Measurements from ENCODE around the gene GALR2.

GALR2 gene, protein sequence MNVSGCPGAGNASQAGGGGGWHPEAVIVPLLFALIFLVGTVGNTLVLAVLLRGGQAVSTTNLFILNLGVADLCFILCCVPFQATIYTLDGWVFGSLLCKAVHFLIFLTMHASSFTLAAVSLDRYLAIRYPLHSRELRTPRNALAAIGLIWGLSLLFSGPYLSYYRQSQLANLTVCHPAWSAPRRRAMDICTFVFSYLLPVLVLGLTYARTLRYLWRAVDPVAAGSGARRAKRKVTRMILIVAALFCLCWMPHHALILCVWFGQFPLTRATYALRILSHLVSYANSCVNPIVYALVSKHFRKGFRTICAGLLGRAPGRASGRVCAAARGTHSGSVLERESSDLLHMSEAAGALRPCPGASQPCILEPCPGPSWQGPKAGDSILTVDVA

DNA sequence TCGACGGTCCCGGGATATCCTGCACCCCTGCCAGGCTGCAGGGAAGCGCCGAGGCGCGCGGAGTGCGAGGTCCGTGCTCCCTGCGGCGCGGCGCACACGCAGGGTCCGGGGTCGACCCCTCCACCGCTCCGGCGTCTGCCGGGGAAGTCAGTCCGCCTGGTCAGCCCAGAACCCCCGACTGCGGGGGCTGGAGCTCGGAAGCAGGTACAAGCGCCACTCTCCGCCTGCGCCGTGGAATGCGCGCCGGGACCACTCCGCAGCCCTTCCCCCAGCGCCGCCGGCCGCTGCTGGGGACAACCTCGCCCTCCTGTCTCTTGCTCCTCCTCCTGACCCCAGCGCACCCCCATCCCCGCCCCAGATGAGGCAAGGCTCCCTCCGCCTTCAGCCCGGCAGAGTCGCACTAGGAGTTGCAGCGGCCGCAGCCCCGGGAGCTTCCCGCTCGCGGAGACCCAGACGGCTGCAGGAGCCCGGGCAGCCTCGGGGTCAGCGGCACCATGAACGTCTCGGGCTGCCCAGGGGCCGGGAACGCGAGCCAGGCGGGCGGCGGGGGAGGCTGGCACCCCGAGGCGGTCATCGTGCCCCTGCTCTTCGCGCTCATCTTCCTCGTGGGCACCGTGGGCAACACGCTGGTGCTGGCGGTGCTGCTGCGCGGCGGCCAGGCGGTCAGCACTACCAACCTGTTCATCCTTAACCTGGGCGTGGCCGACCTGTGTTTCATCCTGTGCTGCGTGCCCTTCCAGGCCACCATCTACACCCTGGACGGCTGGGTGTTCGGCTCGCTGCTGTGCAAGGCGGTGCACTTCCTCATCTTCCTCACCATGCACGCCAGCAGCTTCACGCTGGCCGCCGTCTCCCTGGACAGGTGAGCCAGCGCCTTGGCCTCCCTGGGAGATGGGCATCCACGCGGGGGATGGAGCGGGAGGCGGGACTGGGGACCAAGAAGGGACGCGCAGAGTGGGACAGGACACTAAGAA lies at the start of gene GALR2:
GALR2 (plus strand) TSS at position 392 of the 974 bp plus-strand sequence; CDS start at position 495, 103 bp downstream.
- peak within 1 kb of the TSS; percentile 79 for H3K4me3 Mint-ChIP-seq
- DNase-seq, result peak; percentile 55
- H3K4me1 Mint-ChIP-seq, result peaks cover 64% of the 10 kb centered on the region
- no peak within 1 kb of the TSS for H3K27ac Mint-ChIP-seq
- H3K36me3 Mint-ChIP-seq (ENCODE audit: low read depth), result no peaks in the 10 kb centered on the region
- TF ChIP-seq, protein P1, sequence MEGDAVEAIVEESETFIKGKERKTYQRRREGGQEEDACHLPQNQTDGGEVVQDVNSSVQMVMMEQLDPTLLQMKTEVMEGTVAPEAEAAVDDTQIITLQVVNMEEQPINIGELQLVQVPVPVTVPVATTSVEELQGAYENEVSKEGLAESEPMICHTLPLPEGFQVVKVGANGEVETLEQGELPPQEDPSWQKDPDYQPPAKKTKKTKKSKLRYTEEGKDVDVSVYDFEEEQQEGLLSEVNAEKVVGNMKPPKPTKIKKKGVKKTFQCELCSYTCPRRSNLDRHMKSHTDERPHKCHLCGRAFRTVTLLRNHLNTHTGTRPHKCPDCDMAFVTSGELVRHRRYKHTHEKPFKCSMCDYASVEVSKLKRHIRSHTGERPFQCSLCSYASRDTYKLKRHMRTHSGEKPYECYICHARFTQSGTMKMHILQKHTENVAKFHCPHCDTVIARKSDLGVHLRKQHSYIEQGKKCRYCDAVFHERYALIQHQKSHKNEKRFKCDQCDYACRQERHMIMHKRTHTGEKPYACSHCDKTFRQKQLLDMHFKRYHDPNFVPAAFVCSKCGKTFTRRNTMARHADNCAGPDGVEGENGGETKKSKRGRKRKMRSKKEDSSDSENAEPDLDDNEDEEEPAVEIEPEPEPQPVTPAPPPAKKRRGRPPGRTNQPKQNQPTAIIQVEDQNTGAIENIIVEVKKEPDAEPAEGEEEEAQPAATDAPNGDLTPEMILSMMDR (IDR thresholded peaks at IDR 0.05), result no peak
- H3K9me3 Mint-ChIP-seq, result no peaks in the 10 kb centered on the region
- peaks cover 71% of the 10 kb centered on the region for H3K27me3 Mint-ChIP-seq (ENCODE audit: low read depth, poor library complexity)

DNA sequence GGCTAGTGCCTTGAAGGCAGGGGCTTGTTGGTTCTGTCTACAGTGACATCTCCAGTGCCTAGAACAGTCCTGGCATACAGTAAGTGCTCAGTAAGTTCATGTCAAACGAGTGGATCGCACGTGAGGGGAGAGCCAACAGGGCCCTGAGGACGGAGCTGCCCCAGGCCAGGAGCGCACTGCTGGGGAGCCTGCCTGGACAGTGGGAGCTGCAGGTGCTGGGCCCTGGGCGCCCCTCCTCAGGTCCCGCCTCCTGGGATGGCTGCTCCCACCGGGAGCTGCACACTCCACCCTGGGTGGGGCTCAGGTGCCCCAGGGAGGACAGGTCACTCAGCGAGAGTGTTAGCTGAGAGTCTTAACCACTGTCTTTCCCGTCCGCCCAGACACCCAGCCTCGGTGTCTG lies 49.3 kb upstream of the GALR2 start:
- Mint-ChIP-seq H3K27me3 (ENCODE audit: low read depth, poor library complexity) (peaks cover 9% of the 10 kb centered on the region), H3K4me1 (peaks cover 53% of the 10 kb centered on the region), H3K27ac (no peak overlapping the region), H3K4me3 (no peak overlapping the region), H3K9me3 (no peaks in the 10 kb centered on the region), H3K36me3 (ENCODE audit: low read depth) (no peaks in the 10 kb centered on the region)
- TF ChIP-seq, protein P1 (IDR thresholded peaks at IDR 0.05), result no peak
- no peak for DNase-seq

DNA sequence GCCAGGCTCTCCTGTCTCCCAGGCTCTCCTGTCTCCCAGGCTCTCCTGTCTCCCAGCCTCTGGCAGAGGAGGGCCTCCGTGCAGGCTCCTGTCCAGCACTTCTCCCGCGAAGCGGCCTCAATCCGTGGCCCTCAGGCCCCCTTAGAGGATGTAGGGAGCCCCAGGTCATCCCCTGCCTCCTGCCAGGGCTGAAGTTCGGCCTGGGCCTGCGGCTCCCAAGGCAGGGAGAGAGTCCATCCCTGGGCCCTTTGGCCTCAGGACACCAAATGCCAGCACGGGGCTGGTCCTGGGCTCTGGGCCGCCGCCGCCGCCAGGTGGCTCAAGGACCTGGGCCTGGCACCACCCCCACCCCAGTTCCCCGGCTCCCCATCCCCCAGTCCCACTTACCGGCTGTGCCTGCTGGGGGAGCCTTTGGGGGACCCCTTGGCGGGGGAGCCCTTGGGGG lies 47.8 kb upstream of the GALR2 start:
- no peak overlapping the region for H3K4me3 Mint-ChIP-seq
- no peak overlapping the region for H3K27ac Mint-ChIP-seq
- no peak for DNase-seq
- no peaks in the 10 kb centered on the region for H3K9me3 Mint-ChIP-seq
- peaks cover 9% of the 10 kb centered on the region for H3K27me3 Mint-ChIP-seq (ENCODE audit: low read depth, poor library complexity)
- H3K4me1 Mint-ChIP-seq, result peaks cover 52% of the 10 kb centered on the region
- TF ChIP-seq, protein P1 (IDR thresholded peaks at IDR 0.05), result no peak
- H3K36me3 Mint-ChIP-seq (ENCODE audit: low read depth), result no peaks in the 10 kb centered on the region

DNA sequence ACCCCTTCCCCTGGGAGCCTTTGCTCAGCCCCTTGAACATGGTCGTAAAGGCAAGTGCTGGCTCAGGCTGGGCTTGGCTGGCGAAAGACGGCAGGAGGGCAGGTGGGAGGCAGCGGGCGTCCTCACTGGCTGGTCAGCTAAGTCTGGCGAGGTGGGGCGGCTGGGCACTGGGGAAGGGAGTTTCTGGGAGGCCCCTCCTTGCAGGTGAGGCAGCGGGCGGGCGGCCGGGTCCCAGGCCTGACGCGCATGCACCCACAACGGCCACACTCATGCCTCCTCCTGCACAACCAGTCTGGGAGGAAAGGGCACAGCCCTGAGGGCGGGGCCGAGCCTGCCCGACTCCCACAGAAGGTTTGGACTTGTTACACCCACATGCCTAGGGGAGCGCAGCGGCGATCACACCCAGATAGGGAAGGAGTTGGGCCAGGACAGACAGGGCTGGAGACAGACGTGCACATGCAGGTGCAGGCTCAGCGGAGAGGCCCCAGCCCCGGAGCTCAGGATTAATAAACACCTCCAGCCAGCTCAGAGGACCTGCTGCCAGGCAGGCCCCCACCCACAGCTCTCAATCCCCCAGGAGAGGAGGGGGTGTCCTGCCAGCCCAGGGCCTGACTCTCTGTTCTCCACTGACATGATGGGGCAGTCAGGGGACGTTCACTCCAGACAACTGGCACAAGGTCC lies 47.3 kb upstream of the GALR2 start, which contains the start of gene EVPL:
EVPL (minus strand) TSS at position 148 of the 681 bp plus-strand sequence; CDS start at position 40, 108 bp downstream.
- no peak for DNase-seq
- peaks cover 9% of the 10 kb centered on the region for H3K27me3 Mint-ChIP-seq (ENCODE audit: low read depth, poor library complexity)
- H3K27ac Mint-ChIP-seq, result no peak within 1 kb of the TSS
- TF ChIP-seq, protein P1 (IDR thresholded peaks at IDR 0.05), result no peak
- H3K36me3 Mint-ChIP-seq (ENCODE audit: low read depth), result no peaks in the 10 kb centered on the region
- H3K4me3 Mint-ChIP-seq, result no peak within 1 kb of the TSS
- H3K4me1 Mint-ChIP-seq, result peaks cover 52% of the 10 kb centered on the region
- no peaks in the 10 kb centered on the region for H3K9me3 Mint-ChIP-seq

DNA sequence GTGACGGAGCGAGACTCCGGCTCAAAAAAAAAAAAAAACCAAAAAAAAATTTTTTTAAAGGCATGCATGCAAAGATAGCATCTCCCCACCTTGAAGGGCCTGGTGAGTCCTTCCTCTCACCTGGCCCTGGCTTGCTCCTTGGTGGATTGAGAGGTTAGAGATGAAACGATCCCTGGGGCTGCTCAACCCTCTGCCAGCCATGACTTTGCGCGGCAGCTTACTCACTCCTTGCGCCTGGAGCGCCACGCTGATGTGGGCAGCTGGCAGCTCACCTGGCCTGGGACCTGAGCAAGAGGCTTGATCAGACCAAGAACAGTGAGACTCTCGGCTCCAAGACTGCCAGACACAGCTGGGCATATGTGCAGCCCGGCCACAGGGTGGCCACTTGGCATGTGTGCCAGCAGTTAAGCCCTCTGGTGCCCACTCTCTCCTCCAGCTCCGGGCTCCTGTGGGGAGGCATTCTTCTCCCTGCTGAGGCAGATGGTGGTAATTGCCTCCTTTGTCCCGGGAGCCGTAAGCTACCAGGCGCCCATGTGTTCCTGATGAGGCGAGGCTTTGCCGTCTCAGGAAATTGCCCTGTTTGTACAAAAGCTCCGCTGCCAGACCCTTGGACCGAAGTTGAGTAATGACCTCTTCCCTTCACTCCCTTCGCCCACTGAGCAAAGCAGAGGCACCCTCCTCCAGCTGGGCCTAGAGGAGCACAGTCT lies 42.4 kb upstream of the GALR2 start:
- Mint-ChIP-seq H3K4me3 (no peak overlapping the region), H3K36me3 (ENCODE audit: low read depth) (no peaks in the 10 kb centered on the region), H3K27me3 (ENCODE audit: low read depth, poor library complexity) (peaks cover 12% of the 10 kb centered on the region), H3K27ac (no peak overlapping the region), H3K9me3 (peaks cover 6% of the 10 kb centered on the region), H3K4me1 (peaks cover 48% of the 10 kb centered on the region)
- no peak for DNase-seq
- TF ChIP-seq, protein P1 (IDR thresholded peaks at IDR 0.05), result no peak
